ENCODE measurements around the gene KIAA1217. TPM values are rescaled to one million over a fixed set of nuclear protein-coding genes. Genes with fewer than 3 reads are reported as not detected.
A peak's percentile ranks its signal among the peaks of the same experiment; 100 is the strongest.

The KIAA1217 gene
- total RNA-seq, 1 donor from 2014 or later: 54.3 TPM

DNA sequence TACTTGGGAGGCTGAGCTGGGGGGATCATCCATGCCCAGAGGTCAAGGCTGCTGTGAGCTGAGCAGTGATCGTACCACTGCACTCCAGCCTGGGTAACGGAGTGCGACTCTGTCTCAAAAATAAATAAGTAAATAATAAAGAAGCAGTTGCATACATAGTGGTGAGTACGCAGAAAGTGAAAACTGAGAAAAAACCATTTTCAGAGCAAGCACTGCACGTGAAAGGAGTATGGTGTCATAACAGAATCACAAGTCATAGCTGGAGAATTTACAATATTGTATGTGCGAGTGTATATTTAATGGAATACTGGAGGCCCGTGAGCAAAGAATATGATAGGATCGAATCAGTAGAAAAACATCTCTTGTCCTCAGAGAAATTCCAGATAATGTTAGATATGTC lies 22.3 kb downstream of the KIAA1217 start:
- H3K9me3 ChIP-seq: no peaks in the 10 kb centered on the region
- no peaks in the 10 kb centered on the region for H3K36me3 ChIP-seq
- H3K4me1 ChIP-seq: no peaks in the 10 kb centered on the region
- no peak overlapping the region for H3K27ac ChIP-seq
- no peak overlapping the region for H3K4me3 ChIP-seq
- DNase-seq (ENCODE audit: extremely low spot score in 2 of 2): peak in 1 of 2 donors; percentile 34
- no peak for TF ChIP-seq POLR2A (IDR thresholded peaks at IDR 0.05)
- no peak for TF ChIP-seq CTCF (IDR thresholded peaks at IDR 0.05)
- no peak for TF ChIP-seq POLR2AphosphoS5 (IDR thresholded peaks at IDR 0.05; ENCODE audit: insufficient read depth in 1 of 2, low read depth in 1 of 2)
- H3K27me3 ChIP-seq: no peaks in the 10 kb centered on the region
- intact Hi-C loops (cut with DNase I): no loop called here

- no peak for DNase-seq (ENCODE audit: extremely low spot score in 2 of 2)
- Histone ChIP-seq H3K9me3 (no peaks in the 10 kb centered on the region), H3K27me3 (no peaks in the 10 kb centered on the region), H3K4me1 (no peaks in the 10 kb centered on the region), H3K27ac (no peak overlapping the region), H3K36me3 (no peaks in the 10 kb centered on the region), H3K4me3 (no peak overlapping the region)
- intact Hi-C loops (cut with DNase I): no loop called here
- TF ChIP-seq POLR2A (IDR thresholded peaks at IDR 0.05): no peak
- no peak for TF ChIP-seq POLR2AphosphoS5 (IDR thresholded peaks at IDR 0.05; ENCODE audit: insufficient read depth in 1 of 2, low read depth in 1 of 2)
- TF ChIP-seq CTCF (IDR thresholded peaks at IDR 0.05): no peak
Measured at GRCh38 chr10:24234784-24235183, 25.8 kb downstream of the KIAA1217 start.

DNA sequence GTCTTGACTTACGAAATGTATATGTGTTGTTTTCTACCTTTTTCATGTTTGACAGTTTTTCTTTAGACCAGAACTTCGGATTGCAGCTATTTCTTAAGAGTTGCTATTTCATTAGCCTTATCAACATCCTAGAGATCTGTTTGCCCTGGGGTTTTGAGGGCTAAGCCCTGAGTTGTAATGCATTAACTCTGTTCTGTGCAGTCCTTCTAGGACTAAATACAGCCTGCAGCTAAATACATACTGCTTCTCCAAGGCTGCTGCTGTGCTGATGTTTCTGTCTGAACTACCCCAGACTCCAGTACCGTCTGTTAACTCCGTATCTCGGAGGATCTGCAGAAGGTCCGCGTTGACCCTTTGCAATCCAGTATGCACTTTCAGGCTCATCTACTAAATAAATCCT lies 26.5 kb downstream of the KIAA1217 start:
- Histone ChIP-seq H3K9me3 (no peaks in the 10 kb centered on the region), H3K27ac (no peak overlapping the region), H3K4me3 (no peak overlapping the region), H3K36me3 (no peaks in the 10 kb centered on the region), H3K27me3 (no peaks in the 10 kb centered on the region), H3K4me1 (no peaks in the 10 kb centered on the region)
- intact Hi-C loops (cut with DNase I): no loop called here
- TF ChIP-seq POLR2A (IDR thresholded peaks at IDR 0.05) (no peak), POLR2AphosphoS5 (IDR thresholded peaks at IDR 0.05; ENCODE audit: insufficient read depth in 1 of 2, low read depth in 1 of 2) (no peak), CTCF (IDR thresholded peaks at IDR 0.05) (no peak)
- no peak for DNase-seq (ENCODE audit: extremely low spot score in 2 of 2)

GRCh38 chr10:24237801-24238395 lies 29.0 kb downstream of the KIAA1217 start:
- DNase-seq (ENCODE audit: extremely low spot score in 2 of 2): no peak
- TF ChIP-seq POLR2AphosphoS5 (IDR thresholded peaks at IDR 0.05; ENCODE audit: insufficient read depth in 1 of 2, low read depth in 1 of 2) (no peak), CTCF (IDR thresholded peaks at IDR 0.05) (no peak), POLR2A (IDR thresholded peaks at IDR 0.05) (no peak)
- intact Hi-C loops (cut with DNase I): no loop called here
- no peaks in the 10 kb centered on the region for H3K9me3 ChIP-seq
- H3K27me3 ChIP-seq: no peaks in the 10 kb centered on the region
- no peaks in the 10 kb centered on the region for H3K4me1 ChIP-seq
- peak overlapping the region; percentile 2 for H3K27ac ChIP-seq
- no peaks in the 10 kb centered on the region for H3K36me3 ChIP-seq
- no peak overlapping the region for H3K4me3 ChIP-seq

DNA sequence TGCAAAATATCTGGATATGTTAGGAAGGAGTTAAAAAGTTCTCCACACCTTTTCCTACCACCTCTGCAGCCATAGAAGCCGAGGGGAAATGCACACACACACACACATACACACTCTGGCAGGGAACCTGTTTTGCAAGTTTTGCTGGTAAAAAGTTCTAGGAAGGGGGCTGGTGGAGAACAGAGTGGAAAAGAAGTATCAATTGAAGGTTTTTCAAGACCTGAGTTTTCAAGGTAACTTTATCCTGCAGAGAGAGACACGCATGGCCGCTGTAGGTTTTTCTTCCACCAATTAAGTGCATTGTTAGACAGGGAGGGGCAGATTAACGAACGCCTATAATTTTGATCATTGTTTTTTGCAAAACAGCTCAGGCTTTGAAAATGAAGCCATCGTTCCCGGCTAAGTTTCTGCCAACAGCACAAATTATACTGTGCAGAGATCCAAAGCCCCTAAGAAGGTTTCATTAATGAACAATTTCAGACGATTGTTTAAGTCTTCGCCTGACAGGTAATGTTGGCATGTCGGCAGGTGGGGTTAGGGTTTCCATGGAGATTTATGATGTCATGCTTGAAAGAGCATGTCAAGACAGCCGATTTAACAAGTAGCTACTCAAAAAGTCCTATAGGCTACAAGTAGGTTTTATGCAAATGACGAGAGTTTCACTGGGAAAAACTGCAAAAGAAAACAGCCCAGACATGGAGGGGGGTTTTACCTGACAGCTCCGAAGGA lies 29.7 kb downstream of the KIAA1217 start:
- Histone ChIP-seq H3K9me3 (no peaks in the 10 kb centered on the region), H3K36me3 (no peaks in the 10 kb centered on the region), H3K27ac (peak overlapping the region; percentile 30), H3K27me3 (no peaks in the 10 kb centered on the region), H3K4me1 (no peaks in the 10 kb centered on the region), H3K4me3 (peak overlapping the region in 1 of 2 donors; percentile 40)
- no peak for DNase-seq (ENCODE audit: extremely low spot score in 2 of 2)
- no peak for TF ChIP-seq CTCF (IDR thresholded peaks at IDR 0.05)
- TF ChIP-seq POLR2AphosphoS5 (IDR thresholded peaks at IDR 0.05; ENCODE audit: insufficient read depth in 1 of 2, low read depth in 1 of 2): no peak
- TF ChIP-seq POLR2A (IDR thresholded peaks at IDR 0.05): no peak
- intact Hi-C loops (cut with DNase I): no loop called here
